ENCODE results near the gene CLCF1.

The CLCF1 gene

GRCh38 chr11:67373648-67374570, 511 bp upstream of the CLCF1 start:
- peak; percentile 61 for DNase-seq

GRCh38 chr11:67372321-67372992, 941 bp downstream of the CLCF1 start:
- no peak for DNase-seq

- no peak for DNase-seq
Measured at GRCh38 chr11:67371911-67372320, 1.5 kb downstream of the CLCF1 start.

- DNase-seq = no peak
Measured at GRCh38 chr11:67371189-67371910, 2.0 kb downstream of the CLCF1 start.

GRCh38 chr11:67370351-67371076, 2.9 kb downstream of the CLCF1 start:
- no peak for DNase-seq

- no peak for DNase-seq
Measured at GRCh38 chr11:67369801-67370284, 3.6 kb downstream of the CLCF1 start.

- no peak for DNase-seq
Measured at GRCh38 chr11:67369275-67369674, 4.1 kb downstream of the CLCF1 start.

- no peak for DNase-seq
Measured at GRCh38 chr11:67368621-67369020, 4.8 kb downstream of the CLCF1 start.

- no peak for DNase-seq
Measured at GRCh38 chr11:67367761-67368227, 5.6 kb downstream of the CLCF1 start.

- DNase-seq = no peak
Measured at GRCh38 chr11:67366961-67367760, 6.2 kb downstream of the CLCF1 start.

- DNase-seq = no peak
Measured at GRCh38 chr11:67366546-67366945, 6.9 kb downstream of the CLCF1 start.

- no peak for DNase-seq
Measured at GRCh38 chr11:67365736-67366444, 7.5 kb downstream of the CLCF1 start.

GRCh38 chr11:67364783-67365722, 8.3 kb downstream of the CLCF1 start:
- no peak for DNase-seq

GRCh38 chr11:67364169-67364568, 9.2 kb downstream of the CLCF1 start:
- no peak for DNase-seq

GRCh38 chr11:67357831-67358670, 15.3 kb downstream of the CLCF1 start:
- no peak for DNase-seq

GRCh38 chr11:67356864-67357561, 16.4 kb downstream of the CLCF1 start:
- peak; percentile 54 for DNase-seq

- DNase-seq = no peak
Measured at GRCh38 chr11:67356387-67356863, 17.0 kb downstream of the CLCF1 start.
